Bone marrow (tissue), 2 donors: ENCODE measurements around the gene KREMEN2.
A peak's percentile ranks its signal among the peaks of the same experiment; 100 is the strongest.
"Not testable (repeated sequence)": the region's sequence is repeated elsewhere in the genome, so short reads cannot be mapped to it uniquely, and the experiment has no call there.

Experiments used
- DNase-seq, 2 donors: peaks; one replicate each; lab custom pipeline; 2025; lab: John Stamatoyannopoulos, UW

Gene KREMEN2

DNA sequence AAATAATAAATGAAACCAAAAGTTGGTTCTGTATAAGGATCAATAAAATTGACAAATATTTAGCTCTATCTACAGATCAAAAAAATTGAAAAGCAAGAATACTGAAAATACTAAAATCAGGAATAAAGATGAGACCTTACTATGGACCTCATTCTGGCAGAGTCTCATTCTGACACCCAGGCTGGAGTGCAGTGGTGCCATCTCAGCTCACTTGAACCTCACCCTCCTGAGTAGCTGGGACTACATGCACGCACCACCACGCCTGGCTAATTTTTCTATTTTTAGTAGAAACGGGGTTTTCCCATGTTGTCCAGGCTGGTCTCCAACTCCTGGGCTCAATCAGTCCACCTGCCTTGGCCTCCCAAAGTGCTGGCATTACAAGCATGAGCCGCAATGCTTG is 22.0 kb upstream of the KREMEN2 start:
- DNase-seq, result no peak

DNA sequence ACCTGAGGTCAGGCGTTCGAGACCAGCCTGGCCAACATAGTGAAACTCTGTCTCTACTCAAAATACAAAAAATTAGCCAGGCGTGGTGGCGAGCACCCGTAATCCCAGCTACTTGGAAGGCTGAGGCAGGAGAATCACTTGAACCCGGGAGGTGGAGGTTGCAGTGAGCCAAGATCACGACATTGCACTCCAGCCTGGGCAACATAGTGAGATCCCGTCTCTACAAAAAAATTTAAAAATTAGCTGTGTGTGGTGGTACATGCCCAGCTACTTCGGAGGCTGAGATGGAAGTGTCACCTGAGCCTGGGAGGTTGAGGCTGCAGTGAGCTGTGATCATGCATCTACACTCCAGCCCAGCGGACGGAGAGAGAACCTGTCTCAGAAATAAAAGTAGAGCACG is 20.4 kb upstream of the KREMEN2 start:
- DNase-seq, result not testable (repeated sequence)

DNA sequence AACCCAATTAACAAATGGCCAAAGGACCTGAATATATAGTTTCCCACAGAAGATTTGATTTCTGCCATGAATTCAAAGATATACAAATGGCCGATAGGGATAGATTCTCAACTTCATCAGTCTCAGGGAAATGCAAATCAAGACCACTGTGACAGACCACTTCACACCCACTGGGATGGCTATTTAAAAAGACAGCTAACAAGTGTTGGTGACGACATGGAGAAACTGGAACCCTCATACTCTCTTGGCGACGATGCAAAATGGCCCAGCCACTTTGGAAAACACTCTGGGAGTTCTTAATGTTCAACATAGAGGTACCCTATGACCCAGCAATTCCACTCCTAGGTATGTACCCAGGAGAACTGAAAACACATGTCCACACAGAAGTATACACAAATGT is 17.4 kb upstream of the KREMEN2 start:
- no peak for DNase-seq

DNA sequence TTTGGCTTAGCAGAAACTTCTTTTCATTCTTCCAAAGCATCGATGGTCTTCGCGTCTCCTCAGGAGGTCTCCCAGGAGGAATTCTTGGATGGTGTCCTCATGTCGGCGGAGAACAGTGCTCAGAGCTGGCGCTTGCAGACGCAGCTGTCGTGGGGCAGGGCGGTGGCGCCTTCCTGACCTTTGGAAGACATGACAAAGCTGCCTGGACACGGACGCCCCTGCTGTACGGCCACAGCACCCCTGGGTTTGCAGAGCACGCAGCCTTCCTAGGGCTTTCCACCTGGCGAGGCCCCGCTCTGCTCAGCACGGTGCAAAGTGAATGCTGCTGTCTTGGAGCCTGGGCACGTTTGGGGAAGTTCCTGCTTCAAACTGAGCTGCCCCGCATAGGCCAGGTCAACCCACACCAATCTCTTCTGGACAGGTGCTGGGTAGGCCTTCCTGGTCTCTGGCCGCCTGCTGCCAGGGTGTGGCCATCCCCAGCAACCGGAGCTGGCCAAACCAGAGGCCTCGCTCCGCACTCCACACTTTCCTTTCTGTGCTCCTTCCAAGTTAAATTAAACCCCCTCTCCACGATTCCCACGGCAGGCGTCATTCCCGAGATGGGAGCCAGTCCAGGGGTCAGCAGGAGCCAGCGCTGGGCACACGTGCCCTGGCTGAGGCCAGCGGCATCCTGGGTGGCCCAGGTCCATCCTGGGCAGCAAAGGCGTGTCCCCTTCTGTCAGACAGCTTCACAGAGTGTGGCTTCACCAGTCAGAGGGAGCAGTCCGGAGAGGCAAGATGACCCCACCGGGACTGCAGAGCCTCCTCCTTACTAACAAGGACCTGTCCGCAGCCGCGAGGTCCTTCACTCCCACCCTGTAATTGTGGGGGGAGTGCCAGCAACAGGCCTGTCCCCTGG is 15.0 kb upstream of the KREMEN2 start:
- no peak for DNase-seq

DNA sequence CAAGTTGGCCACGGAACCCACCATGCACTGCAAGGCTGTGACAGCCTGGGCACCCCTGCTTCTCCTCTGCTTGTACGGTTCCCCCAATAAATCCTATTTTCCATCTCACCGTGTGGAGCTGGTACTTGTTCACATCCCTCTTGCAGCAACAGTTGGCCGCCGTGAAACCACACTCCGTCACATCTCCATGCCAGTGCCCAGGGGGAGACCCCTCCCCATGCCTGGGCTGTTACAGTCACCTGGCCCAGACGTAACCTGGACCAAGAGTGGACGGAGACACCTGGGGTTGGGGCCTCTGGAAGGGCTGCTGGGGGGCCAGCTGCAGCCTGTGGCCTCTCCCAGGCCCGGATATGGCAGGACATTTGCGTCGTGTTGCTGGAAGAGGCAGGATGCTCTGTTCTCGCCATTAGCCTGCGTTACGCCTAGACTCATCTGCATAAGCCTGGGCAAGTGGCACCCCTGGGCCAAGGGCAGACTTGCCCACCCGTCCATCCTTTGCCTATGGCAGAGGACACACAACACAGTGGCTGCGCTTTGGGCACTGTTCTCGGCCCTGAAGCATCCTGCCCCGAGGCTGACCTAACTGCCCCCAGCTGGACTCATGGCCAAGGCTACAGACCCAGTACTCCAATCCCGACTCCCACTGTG is 14.2 kb upstream of the KREMEN2 start:
- no peak for DNase-seq

DNA sequence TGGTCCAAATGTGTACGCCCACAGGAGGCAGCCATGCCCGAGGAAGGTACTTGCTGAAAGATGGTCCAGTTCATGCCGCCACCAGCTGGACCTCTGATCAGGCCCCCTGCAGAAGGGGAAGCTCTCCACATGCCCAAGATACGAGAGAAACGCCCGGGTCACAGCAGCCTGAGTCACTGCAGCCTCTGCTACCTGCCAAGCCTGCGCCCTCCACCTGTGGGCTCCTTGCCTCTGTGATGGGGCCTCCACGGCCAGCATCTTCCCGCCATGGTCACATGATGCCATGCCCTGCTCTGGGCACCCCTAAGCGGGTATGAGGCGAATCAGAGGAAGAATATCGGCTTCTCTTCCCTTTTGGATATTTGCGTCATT is 13.7 kb upstream of the KREMEN2 start:
- DNase-seq, result no peak

DNA sequence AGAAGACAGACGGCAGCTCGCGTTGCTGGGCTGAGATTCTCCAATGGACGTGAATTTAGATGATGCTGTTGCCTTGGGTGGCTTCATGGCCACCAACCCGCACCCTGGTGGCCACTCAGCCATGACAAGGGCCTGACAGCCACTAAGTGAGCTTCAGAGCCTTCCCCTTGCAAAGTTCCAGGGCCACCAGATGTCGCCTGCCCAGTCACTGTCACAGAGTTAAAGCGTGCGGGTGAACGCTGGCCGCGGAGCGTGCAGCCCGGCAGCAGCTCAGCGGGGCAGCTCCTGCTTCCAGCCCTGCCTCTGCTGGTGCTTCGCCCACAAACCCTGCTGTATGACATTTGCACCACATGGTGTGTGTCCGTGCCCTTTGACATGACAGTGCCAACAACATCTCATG is 13.3 kb upstream of the KREMEN2 start:
- no peak for DNase-seq

DNA sequence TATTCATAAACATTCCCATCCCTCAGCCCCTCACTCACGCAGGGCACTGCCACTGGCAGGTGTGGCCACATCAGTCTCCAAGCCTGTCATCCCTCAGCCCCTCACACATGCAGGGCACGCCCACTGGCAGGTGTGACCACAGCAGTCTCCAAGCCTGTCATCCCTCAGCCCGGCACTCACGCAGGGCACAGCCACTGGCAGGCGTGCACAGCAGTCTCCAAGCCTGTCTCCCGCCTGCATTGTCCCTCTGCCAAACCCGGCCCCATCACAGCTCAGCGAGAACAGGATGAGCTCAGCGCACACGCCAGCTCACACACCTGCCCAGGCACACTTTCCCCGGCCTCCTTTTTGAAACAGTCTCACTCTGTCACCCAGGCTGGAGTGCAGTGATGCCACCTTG is 11.4 kb upstream of the KREMEN2 start:
- no peak for DNase-seq

DNA sequence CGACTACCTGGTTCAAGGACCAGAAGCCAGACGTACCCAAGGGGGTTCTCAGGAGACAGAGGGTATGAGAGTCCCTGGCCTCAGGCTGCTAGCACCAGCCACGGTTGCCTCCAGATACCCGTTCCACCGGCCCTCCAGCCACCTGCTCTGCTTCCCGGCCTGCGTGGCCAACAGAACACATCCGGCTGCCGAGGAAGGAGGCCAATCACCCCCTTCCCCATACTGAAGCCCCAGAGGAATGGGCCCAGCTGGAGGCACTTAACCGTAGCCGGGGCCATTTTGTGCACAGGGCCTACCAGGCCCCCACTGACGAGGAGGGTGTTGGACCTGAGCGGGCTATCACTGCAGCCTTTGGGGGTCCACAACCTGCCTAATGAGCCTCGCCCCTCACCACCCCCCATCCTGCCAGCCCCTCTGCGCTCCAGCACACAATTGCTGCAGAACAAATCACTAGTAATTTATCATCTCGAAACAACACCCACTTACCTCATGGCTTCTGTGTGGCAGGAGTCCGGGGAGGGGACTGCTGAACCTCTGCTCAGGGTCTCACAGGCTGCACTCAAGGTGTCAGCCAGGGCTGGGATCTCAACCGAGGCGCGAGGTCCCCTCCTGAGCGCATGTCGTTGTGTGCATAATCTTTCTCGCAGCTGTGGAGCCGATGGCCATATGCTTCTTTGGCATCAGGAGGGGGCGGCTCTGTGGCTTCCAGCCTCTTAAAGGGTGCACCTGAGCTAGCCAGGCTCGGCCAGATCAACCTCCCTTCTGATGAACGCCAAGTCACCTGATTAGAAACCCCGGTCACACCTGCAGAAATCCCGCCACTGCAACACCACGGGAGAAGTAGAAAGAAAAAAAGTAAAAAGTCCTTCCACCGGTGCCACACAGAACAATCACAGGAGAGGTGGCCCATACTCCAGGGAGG is 10.1 kb upstream of the KREMEN2 start:
- DNase-seq, result no peak

DNA sequence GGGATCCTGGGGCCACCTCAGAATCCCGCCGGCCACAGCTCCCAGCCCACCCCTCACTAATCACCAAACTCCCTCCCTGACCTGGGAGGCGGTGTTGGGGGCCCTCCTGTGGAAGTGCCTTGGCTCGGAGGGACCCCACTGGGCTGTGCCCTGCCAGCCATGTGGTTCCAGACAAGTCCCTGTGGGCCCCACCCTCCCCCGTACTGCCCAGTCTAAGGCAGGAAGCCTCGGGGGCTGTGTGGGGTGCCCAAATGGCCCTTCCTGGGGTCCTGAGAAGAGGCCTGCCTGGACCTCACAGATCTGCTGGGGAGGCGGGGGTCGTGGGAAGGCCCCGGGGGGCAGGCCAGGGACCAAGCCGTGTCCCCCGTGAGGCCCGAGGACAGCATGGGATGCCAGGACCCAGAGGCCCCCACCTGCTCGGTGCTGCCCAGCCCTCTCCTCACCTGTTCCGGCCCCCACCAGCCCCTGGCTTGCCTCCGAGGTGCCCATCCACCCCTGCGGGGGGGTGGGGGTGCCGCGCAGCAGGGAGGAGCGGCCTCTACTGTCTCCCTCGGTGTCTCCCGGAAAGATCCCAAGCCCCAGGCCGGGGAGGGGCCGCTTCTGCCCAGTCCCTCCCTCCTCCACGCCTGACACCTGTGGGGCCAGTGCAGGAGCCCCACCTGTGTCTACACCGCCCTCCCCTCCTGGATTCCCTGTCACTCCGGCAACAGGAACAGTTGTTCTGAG is 9.3 kb upstream of the KREMEN2 start:
- DNase-seq, result no peak

DNA sequence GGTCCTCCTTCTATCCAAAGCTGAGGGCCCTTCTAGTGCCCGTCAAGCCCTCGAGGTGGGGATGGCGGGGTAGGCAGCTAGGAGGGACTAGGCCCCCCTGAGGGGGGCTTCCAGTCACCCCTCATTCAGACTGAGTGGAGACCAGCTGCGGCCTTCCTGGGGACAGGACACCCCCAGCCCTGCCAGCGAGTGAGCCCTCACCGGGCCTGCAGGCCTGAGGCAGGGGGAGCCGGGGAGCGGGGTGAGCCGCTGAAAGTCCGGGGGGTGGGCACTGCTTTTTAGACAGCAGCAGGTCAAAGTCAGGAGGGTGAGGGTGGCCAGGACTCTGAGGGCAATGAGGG is 8.7 kb upstream of the KREMEN2 start:
- no peak for DNase-seq

DNA sequence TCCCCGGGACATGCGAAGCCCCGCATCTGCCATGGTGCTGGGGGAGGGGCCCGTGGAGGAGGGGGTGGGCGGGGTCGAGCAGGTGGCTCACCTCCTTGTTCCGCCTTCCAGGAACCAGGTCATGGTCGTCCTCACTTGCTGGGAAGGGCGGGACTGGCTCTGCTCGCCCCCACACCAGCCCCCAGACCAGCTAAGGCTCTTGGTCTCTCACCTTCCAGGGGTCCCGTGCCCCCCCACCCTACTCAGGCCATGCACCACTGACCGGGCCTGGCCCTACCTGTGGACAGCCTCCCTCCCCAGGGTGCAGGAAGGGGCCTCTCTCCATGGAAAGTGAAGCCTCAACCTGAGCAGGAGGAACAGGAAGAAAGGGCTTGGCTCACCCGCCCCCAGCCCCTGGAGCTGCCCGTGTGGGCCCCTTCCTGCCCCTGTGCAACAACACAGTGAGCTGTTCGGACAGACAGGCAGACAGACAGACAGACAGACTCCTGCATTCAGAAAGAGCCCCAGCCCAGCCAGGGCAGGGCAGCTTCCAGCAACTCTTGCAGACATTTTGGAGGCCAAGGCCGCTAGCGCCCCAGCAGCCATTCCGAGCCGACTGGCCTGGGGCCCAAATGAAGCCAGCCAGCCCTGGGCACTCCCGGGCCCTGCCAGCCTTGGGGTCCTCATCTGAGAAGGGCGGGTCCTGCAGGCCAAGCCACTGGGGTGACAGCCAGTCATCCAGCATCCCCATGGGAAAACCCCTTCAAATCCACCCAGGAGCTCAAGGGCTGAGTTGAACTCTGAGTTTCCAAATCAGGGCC is 8.1 kb upstream of the KREMEN2 start:
- no peak for DNase-seq

DNA sequence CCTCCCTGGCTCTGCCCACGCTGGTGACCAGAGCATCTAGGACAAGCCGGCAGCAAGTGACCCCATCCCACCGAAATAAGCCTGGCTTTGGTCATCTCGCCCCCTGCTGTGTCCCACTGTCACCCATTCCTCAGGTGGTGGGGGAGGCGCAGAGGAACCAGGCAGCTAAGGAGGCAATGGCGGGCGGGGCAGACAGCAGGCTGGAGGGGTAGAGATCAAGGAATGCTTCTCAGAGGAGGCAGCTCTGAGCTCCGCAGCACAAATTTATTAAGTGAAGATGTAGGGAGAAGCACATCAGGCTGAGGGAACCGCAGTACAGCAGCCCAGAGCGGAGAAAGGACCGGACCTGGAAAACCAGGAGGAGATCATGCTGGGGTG is 7.5 kb upstream of the KREMEN2 start:
- DNase-seq, result no peak

DNA sequence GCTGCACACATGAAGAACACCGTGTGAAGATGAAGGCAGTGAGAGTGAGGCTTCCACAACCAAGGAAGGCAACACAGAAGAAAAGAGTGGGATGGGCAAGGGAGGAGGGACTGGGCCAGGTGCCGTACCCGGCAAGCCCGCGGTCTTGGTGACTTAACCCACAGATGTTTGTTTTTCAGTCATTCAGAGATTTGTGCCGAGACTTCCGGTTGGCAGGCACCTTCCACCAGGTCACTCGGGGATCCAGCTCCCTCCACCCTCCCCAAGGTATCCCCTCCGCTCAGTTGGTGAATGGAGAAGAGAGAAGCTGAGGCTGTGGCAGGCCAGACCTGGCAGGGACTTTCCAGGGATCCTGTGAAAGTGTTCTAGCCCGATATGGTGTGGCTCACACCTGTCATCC is 4.9 kb upstream of the KREMEN2 start:
- DNase-seq, result no peak

DNA sequence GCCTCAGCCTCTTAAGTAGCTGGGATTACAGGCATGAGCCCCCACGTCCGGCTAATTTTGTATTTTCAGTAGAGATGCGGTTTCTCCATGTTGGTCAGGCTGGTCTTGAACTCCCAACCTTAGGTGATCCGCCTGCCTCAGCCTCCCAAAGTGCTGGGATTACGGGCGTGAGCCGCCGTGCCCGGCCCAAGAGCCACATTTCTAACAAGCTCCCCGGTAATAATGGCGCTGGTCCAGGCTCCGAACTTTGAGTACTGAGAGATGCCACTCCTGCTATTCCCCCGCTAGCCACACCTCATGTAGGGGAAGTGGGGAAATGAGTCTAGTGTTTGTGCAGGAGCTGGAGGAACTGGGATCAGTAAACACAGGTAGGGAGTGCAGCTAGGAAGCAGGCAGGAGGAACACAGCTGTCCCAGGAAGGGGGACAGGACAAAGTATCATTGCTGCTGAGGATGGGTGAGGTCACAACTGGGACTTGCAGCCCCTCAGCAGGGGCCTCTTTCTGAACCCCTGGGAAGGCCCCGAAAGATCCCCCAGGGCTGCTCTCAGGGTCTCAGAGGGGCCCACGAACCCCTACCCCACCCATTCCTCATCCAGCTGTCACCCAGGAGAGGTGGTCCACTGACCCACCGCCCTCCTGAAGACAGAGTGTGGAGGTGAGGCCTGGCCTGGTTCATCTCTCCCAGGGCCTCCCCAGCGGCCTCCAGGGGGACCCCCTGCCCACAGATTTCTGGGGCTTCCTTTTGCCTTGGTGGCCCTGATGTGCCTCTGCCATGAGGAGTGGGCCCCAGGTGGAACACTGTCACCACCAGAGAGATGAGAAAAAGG is 3.7 kb upstream of the KREMEN2 start:
- DNase-seq, result no peak

DNA sequence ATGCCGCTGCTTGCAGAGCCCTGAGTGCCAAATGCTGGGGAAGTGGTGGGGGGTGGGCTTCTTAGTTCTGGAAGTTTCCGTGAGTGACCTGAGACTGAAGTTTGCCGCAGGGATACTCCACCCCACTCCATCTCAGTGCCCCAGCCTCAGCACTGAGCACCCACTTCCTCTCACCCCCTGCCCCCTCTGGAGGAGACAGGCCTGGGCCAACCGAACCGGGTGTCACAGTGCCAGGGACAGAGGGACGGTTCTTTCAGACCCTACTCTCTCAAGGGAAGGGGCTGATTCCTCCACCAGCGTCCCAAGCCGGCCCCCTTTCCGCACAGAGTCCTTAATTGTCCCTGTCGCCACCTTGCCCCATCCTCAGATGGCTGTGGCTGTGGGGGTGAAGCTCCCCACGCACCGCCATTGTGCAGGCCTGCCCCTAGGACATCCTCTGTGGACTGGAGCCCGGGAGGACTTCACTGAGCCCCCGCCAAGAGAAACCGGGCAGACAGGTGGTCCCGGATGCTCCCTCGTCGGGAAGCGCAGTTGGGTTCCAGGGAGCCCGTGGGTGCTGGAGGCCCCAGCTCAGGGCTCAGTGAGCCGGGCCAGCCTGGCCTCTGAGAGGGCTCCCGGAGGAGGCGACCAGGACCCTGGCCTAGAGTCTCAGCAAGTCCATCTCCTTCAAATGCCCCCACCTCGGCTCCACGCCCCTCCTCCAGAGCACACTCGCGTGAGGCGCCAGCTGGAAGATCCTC is 1.6 kb upstream of the KREMEN2 start:
- no peak for DNase-seq

DNA sequence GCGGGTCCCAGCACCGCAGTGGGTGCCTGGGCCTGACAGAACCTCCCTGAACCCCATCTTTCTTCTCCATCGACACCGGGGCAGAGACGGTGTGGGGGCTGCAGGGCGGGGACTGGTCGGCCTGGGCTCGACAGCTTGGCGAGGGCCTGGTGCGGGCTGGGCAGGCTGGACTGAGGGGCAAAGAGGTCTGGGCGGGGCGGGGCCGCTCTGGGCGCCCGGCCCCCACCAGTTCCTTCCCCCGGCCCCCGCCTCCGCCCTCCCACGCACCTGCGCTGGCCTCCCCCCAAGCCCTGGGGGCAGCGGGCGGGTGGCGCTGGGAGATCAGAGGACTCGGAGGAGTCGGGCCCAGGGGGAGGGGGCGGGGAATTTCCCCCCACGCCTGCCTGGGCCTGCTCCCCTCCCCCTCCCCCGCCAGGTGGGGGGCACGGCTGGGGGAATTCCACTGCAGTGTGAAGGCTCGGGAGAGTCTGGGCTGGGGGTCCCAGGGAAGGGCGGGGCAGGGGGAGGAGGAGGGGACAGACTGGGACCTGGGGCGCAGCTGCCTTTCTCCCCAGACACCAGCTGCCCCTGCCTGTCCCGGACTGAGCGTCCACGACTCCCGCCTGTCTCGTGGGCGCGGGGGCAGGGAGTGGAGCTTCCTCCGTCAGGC is 877 bp upstream of the KREMEN2 start:
- no peak for DNase-seq

DNA sequence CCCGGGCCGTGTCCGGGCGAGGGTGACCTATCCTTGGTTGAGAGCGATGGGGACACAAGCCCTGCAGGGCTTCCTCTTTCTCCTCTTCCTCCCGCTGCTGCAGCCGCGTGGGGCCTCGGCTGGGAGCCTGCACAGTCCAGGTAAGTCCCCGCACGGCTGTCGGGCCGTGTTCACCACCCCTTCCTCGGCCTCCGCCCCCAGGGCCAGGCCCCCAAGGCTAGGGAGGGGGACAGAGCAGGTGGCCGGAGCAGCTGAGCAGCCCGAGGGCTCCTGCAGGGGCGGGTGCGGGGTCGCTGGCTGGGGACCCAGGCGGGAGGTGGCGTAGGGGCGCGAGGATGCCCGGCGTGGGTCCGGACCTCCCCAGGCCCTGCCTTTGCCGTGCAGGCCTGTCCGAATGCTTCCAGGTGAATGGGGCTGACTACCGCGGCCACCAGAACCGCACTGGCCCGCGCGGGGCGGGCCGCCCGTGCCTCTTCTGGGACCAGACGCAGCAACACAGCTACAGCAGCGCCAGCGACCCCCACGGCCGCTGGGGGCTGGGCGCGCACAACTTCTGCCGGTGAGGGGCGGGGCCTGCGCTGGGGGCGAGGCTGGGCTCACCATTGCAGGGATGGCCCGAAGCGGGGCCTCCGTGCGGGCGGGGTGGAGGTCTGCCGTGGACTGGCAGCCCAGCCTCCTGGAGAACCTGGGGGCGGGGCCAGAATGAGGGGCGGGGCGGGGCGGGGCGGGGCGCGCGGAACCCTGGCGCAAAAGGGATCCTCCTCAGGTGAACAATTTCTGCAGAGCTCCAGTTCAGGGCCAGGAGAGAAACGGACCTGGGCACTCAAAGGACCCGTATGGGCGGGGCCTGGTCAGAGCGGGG is 631 bp downstream of the KREMEN2 start:
- DNase-seq, result peak in 1 of 2 donors; percentile 20
